Stimulated activated CD4-positive, alpha-beta T cell treated with anti-CD3 and anti-CD28 coated beads, Interleukin-4, amount 100 ng/mL, for 1 hour (primary cell): ENCODE results near the gene CPA2.
A peak's percentile ranks its signal among the peaks of the same experiment; 100 is the strongest.

ENCODE experiments used
- DNase-seq: peaks from one replicate; pipeline ENCODE4 v3.0.0-alpha.2; 2020

Gene CPA2

GRCh38 chr7:130256704-130257103, 10.0 kb upstream of the CPA2 start:
- no peak for DNase-seq

GRCh38 chr7:130258494-130259078, 8.1 kb upstream of the CPA2 start:
- DNase-seq = no peak

DNA sequence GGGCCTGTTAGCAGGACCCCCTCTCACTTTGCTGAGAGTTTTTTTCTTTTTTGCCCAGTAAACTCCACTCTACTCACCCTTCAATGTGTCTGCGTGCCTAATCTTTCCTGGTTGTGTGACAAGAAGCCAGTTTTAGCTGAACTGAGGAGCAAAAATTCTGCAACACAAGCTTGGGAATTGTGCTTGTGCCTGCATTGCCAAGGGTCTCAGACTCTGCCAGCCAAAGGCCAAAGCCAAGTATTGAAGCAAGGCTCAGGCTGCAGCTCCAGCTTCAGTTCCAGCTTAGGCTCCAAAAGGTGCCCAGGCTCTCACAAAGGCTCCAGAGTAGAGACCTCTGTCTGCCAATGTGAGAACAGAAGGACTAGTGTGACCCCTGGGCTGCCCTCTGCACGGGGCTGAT, 4.2 kb upstream of the CPA2 start:
- DNase-seq = no peak

GRCh38 chr7:130263130-130263529, 3.5 kb upstream of the CPA2 start:
- no peak for DNase-seq

DNA sequence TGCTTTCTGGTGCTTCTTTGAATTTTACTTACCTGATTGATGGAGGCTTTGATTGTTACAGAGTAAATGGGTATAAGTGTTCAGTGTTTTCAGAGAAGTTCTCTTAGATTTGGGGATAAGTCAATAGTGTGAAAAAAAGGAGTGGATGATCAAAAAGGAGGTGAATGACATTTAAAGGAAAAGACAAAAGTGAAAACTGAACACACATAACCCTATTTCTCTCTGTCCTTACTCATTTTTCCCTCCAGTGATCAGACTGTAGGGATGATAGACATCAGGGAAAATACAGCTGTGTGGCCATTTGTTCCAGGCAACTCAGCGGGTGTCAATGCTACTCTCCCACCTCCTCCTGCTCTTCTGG, 278 bp downstream of the CPA2 start:
- DNase-seq = no peak

- no peak for DNase-seq
Observed at GRCh38 chr7:130268463-130269317, 2.0 kb downstream of the CPA2 start.

GRCh38 chr7:130269318-130269694, 2.6 kb downstream of the CPA2 start:
- no peak for DNase-seq

- no peak for DNase-seq
Observed at GRCh38 chr7:130270947-130271800, 4.5 kb downstream of the CPA2 start.

DNA sequence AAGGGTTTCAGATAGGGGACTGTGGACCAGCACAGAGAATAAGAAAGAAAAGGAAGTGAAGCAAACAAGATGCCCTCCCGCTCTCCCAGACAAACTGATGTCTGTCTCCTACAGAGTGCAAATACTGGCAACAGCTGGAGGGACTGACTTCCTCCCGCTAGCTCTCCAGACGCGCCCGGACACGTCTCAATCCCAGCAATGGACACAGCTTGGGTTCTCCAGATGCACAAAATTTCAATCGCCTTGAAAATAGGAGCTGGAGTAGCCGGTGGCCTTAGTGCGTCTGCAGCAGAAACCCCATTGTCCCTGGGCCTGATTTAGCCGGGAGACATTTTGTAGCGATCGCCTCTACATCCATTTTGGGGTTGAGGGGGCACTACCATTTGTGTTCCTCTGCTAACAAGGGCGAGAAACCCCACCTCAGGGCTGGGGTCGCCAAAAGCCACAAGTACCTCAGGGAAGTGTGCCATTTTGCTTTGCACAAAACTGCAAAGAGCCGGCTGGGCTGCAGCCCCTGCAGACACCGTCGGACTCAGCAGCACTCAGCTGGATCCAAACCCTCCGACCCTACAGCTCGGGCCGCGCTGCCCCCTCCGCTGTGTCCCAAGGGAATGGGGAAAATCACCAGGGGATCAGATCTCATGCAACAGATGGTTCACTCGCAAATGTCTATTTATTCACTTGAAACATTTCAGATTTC, 5.9 kb downstream of the CPA2 start:
- no peak for DNase-seq

GRCh38 chr7:130273081-130273932, 6.6 kb downstream of the CPA2 start:
- no peak for DNase-seq

DNA sequence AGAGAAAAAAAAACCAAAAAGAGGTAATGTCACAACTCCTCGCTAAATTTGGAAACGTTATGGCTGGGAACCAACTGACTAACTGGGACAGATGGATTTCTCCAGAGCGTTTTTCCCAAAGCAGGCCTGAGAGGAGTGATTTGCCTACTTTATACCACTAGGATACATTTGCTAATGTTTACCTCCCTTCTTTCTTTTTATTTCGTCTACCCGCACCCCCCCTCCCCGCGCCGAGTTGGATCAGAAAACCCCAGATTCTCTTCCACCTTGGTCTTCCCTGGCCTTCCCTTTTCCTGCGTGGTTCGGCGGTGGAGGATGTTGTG, 7.2 kb downstream of the CPA2 start:
- DNase-seq = no peak

DNA sequence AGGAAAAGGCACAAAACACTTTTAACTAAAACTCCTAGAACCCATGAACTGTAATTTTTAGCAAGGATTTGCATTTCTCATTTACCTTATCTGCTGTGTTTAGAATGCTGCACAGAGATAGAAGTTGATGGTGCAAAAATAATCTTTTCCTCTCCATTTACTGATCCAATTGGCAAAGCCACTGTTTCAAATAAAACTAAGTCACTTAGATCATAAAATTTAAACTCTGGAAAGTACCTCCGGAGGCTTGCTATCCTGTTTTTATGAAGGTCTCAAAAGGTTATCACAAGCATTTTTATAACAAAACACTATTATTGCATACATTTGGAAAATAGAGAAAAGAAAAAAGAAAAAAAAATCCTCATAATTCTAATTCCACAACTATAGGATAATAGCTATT, 7.6 kb downstream of the CPA2 start:
- DNase-seq = no peak

GRCh38 chr7:130274983-130275591, 8.4 kb downstream of the CPA2 start:
- DNase-seq = no peak

DNA sequence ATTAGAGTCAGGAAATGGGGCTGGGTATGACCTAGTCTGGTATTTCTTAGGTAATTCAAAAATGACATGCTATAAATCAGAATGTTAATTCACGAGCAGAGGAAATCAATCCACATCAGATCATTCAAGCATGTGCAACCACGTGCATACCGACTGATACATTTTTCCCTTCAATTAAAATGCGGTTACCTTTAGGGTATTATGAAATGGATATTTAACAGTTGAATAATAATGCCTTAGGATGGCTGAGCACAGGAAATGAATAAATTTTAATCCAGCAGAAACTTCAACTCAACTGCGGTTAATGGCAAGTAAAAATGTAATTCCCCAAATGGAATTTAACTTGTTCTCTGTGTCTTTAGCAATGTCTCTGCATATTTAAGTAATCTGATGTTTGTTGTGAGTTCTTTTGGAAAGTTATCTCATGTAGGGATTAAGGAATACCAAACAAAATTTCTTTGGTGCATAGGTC, 9.2 kb downstream of the CPA2 start:
- DNase-seq = no peak

- DNase-seq = peak; percentile 19
Observed at GRCh38 chr7:130276796-130277762, 10.4 kb downstream of the CPA2 start.

DNA sequence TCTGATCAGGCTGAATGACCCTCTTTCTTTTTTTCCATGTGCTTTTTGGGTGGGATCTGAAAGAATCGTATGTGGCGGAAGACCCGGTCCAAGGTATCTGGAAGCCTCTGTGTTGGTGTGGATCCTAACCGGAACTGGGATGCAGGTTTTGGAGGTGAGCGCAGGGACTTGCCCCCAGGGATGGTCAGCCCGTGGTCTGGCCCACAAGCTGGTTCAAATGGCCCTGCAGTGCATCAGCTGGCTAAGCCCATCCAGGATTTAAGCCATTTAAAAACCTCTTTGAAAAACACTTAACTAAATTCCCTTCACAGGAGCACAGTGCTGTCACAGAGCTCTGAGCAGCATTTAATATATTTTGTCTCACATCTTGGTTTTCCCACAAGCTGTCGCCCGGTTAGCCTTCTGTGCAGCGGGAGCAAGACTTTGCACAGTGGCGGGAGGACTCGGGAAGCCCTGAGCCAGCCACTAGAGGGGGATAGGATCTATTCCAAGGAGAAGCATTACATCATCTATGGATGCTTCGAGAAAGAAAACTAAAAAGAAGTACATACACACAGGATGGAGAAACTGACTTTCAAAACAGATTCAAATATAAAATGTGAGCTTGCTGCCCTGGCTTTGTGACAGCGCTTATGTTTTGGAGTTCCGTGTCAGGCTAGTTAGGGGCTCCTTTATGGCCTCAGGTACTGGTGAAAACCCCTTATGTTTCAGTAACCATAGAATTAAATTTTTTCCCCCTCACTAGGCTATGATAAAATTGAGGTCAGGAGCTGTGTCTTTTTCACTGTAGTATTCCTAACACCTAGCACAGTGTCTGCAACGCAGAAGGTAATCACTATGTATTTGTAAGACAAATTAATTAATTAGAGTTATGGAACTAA, 11.3 kb downstream of the CPA2 start:
- no peak for DNase-seq

DNA sequence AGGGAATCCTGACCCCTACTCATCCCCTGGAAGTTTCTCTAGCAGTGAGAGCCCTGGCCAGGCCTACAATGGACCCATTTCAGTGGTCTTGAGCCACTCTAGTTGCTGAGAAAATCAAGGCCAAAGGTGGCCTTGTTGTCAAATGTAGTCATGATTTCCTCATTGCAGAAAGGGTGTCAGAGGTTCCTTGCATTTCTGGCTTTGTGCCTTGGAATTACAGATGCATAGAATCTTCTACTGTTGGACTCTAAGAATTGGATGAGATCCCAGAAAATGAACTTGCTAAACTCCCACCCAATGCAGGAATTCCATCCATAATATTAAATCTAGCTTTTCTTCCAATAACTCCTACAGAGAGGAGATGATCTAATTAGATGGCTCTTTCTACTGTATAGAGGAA, 12.2 kb downstream of the CPA2 start:
- no peak for DNase-seq

- no peak for DNase-seq
Observed at GRCh38 chr7:130279286-130279685, 12.6 kb downstream of the CPA2 start.

DNA sequence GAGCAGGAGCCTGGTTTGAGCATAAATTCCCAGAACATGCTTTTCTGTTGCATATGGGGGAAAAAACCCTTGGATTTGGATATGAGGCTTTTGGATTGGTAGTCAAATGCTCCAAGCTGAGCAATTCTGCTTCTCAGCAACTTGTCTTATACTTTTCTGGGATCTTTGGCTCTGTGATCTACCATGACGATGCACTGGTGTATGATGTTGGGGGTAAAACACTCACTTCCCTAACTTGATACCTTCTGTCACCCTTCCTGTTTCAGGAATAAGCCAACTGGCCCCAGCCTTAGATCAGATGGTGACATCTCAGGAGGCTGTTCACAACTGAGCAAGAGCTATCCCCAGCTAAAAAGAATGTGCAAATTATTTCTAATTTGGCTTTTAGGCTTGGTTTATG, 13.2 kb downstream of the CPA2 start:
- DNase-seq = no peak

- DNase-seq = no peak
Observed at GRCh38 chr7:130281260-130281659, 14.6 kb downstream of the CPA2 start.
